Fibroblast of peridontal ligament (primary cell): ENCODE results near the gene KLHL6.
"Not testable (repeated sequence)": the region's sequence is repeated elsewhere in the genome, so short reads cannot be mapped to it uniquely, and the experiment has no call there.

Experiments used
- DNase-seq: peaks from one replicate; pipeline ENCODE4 v3.0.0-alpha.2; 2010; ENCODE audit errors: extremely low read depth

KLHL6 gene, protein sequence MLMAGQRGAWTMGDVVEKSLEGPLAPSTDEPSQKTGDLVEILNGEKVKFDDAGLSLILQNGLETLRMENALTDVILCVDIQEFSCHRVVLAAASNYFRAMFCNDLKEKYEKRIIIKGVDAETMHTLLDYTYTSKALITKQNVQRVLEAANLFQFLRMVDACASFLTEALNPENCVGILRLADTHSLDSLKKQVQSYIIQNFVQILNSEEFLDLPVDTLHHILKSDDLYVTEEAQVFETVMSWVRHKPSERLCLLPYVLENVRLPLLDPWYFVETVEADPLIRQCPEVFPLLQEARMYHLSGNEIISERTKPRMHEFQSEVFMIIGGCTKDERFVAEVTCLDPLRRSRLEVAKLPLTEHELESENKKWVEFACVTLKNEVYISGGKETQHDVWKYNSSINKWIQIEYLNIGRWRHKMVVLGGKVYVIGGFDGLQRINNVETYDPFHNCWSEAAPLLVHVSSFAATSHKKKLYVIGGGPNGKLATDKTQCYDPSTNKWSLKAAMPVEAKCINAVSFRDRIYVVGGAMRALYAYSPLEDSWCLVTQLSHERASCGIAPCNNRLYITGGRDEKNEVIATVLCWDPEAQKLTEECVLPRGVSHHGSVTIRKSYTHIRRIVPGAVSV

DNA sequence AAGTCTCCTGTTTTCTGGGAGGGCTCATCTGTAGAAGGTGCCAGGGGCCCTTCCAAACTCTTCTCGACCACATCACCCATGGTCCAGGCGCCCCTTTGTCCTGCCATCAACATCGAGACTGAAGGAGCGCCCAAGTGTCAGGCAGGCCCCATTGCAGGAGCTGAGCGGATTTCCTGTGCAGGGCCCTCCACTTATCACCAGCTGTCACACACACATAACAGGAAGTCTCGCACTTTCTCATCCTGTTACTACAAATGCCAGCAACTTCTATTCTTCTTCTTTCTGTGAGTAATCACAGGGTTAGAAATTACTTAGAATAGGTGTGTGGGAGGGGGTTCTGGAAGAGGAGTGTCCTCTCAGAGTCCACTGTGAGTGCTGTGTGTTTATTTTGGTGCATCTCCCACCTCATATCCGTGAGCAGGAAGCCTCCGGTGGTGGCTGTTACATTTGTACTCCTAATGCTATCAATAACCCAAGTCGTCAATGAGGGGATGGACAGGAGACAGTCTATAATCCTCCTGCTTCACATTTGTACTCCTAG lies at the start of gene KLHL6:
KLHL6 (minus strand) TSS at position 166 of the 541 bp plus-strand sequence; CDS start at position 113, 53 bp downstream.
- DNase-seq: no peak

- DNase-seq: no peak
These were observed 42.5 kb upstream of the KLHL6 start for GRCh38 chr3:183597959-183598358.

- no peak for DNase-seq
These were observed 39.1 kb upstream of the KLHL6 start for GRCh38 chr3:183594636-183595035.

DNA sequence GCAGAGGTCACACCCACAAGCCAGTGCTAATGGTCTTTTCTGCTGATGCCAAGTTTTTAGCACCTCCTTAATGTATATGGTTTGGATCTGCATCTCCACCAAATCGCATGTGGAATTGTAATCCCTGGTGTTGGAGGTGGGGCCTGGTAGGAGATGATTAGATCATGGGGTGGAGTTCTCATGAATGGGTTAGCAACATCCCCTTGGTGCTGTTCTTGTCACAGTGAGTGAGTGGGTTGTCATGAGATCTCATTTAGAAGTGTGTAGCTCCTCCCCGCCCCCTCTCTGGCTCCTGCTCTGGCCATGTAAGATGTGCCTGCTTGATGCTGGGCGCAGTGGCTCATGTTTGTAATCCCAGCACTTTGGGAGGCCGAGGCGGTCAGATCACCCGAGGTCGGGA lies 37.3 kb upstream of the KLHL6 start:
- DNase-seq: no peak

GRCh38 chr3:183591881-183592521 lies 36.5 kb upstream of the KLHL6 start:
- DNase-seq: peak; percentile 23

GRCh38 chr3:183590442-183590841 lies 34.9 kb upstream of the KLHL6 start:
- no peak for DNase-seq

- no peak for DNase-seq
These were observed 31.8 kb upstream of the KLHL6 start for GRCh38 chr3:183587336-183587735.

DNA sequence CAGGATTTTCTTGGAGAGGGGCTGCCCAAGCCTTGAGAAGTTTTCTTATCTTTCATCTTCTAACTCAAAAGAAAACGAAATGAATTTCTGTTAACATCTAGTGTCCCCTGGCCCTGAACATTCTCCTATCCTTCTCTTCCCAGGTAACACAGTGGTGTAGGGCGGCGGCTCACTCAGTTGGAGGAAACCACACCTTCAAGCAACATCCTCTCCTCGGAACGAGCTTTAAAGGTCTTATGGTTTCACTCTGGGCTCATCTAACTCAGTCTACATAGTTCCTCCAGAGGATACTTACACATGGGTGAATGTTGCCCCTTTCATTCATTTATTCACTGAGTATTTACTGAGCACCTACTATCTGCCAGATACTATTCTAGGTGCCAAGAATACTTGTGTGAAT lies 31.0 kb upstream of the KLHL6 start:
- no peak for DNase-seq

DNA sequence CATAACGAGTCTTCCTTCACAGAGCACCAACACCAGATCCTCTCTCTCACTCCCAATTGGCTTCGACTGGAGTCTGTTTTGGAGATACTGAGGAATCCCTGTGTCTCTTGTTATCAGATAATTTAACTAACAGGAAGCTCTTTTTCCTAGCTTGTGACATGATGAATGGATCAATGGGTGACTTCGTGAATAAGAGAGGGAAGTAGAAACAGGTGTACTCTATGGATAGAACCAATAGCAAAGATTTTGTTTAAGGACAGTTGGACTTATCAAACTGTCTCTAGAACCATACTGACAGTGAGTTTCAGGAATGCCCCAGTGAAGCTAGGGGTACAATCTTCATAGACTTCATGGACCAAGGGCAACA lies 29.4 kb upstream of the KLHL6 start:
- DNase-seq: no peak

- no peak for DNase-seq
These were observed 28.9 kb upstream of the KLHL6 start for GRCh38 chr3:183584246-183584913.

DNA sequence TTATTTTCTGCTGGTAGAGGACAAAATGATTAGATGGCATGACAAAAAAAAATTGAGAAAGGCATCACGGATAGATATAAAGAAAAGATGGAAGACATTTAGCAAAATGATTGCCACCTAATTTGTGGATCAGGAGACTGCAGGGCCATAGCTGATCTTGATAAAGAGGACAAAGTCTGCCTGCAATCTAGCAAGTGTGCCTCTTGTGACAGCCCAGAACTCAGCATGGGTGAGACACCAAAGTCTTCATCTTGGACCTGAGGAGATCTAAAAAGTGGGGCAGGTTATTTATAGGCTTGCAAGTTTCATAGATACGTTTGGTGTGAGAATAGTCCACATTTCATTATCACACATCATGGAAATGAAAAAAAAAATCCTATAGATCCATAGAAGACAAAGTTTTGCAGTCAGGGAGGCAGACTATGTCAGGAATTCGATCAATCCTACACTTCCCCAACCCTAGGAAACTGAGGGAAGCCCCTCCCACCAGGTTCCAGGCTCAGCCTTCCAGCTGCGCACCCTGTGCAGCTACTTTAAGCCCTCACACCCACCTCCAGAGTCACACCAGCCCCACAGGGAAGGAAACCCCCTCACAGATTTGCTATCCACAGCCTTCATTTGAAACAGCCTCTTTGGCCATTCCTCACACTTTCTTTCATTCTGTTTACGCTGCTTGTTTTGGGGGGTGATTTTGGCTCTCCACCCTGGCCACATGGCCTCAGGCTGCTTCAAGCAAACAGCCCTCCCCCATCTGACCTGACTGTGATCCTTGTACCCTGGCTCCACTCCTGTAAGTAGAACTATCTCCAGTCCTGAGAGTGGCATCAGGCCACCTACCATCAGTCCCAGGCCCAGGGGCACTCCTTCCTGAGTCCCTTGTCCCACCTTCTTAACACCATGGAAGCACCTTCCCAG lies 28.1 kb upstream of the KLHL6 start:
- DNase-seq: no peak

DNA sequence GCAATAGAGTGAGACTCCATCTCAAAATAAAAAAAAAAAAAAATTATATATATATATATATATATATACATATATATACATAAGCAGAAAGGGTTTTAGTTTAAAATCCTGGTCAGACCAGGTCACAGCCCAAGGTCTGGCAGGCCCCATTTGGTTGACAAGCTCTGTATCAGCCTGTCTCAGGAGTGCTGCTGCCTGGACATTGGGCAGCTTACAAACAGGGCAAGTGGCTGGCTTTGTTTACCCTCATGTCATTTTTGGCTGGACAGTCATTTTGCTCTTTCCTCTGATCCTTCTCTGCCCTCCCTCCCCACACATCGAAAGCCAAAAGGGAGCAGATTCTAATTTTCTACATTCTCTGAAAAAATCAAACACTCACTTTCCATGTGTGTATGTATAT lies 26.7 kb upstream of the KLHL6 start:
- no peak for DNase-seq

DNA sequence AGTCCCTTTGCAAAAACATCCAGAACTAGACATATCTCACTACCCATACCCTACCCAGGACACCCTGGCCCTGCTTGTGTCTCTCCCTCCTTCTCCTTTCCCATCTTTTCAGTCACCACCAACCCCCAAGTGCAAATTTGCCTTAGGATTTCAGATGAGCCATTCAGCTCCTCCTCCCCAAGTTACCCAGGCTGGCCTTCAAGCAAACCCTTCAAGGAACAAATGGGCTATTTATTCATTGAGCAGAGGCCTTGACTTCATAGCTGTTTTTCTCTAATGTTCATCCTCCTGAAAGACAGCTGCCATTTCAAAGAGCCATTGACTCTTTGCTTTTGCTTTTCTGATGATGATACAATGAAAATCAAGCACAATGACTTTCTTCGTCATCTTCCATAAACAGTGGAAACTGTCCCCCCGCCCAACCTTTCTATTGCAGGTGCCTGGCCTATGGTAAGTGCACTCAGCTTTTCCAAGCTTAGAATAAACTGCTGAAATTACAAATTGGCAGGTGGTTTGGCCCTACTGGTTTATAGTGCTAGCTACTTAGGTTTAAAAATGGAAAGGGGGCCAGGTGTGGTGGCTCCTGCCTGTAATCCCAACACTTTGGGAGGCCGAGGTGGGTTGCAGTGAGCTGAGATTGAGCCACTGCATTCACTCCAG lies 26.1 kb upstream of the KLHL6 start:
- DNase-seq: no peak

- peak; percentile 51 for DNase-seq
These were observed 24.7 kb upstream of the KLHL6 start for GRCh38 chr3:183579967-183580900.

- DNase-seq: no peak
These were observed 22.7 kb upstream of the KLHL6 start for GRCh38 chr3:183578179-183578578.

GRCh38 chr3:183577346-183577745 lies 21.8 kb upstream of the KLHL6 start:
- DNase-seq: no peak

DNA sequence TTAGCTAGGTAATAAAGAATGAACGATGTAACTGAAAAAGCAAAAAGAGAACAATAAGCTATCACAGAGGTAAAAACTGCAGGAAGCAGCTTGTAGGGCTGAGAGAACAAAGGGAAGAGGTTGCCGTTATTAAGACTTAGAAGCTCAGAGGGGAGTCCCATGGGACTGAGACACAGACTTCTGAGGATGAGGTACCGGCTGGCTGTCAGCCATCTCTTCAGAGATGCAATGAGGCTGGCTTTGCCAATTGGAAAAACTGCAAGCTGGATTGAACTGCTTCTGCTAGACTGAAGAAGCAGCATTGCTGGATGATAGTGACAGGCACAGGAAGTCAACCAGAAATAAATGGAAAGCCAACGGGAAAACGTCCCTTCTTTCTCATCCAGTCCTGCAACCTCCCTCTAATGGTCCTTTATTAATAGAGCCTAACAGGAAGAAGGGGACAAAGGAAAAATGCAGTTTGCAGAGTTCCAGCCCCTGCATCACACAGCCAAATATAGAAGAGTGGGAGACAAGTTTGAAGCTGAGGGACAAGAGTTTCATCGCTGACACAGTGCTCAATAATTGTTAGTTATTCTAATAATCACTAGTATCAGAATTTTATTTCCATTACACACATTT lies 21.1 kb upstream of the KLHL6 start:
- no peak for DNase-seq

- no peak for DNase-seq
These were observed 17.4 kb upstream of the KLHL6 start for GRCh38 chr3:183572935-183573334.

DNA sequence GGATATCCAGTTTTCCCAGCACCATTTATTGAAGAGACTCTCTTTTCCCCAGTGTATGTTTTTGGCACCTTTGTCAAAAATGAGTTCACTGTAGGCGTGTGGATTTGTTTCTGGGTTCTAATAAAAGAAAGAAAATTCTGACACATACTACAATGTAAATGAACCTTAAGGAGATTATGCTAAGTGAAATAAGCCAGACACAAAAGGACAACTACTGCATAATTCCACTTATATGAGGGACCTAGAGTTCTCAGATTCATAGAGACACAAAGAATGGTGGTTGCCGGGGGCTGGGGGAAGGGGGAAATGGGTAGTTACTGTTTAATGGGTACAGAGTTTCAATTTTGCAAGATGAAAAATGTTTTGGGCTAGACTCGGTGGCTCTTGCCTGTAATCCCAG lies 14.7 kb upstream of the KLHL6 start:
- not testable (repeated sequence) for DNase-seq
